HepG2 (cell line): ENCODE data around the gene CREG2. TPM values are rescaled to one million over a fixed set of nuclear protein-coding genes. Genes with fewer than 3 reads are reported as not detected.
A peak's percentile ranks its signal among the peaks of the same experiment; 100 is the strongest.

Experiments
- FOXP1 ChIP-seq, 2 experiments: fragments of 450-650 bp in 1 of 2; IDR thresholded peaks; 2 replicates each; pipeline ENCODE4 v1.6.1; 2017 to 2018; ENCODE audit warnings: antibody characterized with exemption in 1 of 2
- GRHL1 ChIP-seq: sonication (generic); formaldehyde crosslinking; conservative IDR thresholded peaks from 2 replicates; pipeline ENCODE4 v1.8.0; 2022; ENCODE audit warnings: missing genetic modification reagents
- KDM1A ChIP-seq: IDR thresholded peaks from 2 replicates; pipeline ENCODE4 v1.6.1; 2016; ENCODE audit warnings: missing compliant biosample characterization
- KDM3A ChIP-seq: IDR thresholded peaks from 2 replicates; pipeline ENCODE4 v1.6.1; 2018; ENCODE audit warnings: low read depth, missing compliant biosample characterization
- NKX3-1 ChIP-seq: sonication (generic); formaldehyde crosslinking; IDR thresholded peaks from 2 replicates; pipeline ENCODE4 v1.5.0; 2020; ENCODE audit warnings: missing genetic modification reagents
- SAFB2 ChIP-seq: sonication (generic); formaldehyde crosslinking; IDR thresholded peaks from 2 replicates; pipeline ENCODE4 v1.5.1; 2020; ENCODE audit warnings: missing genetic modification reagents, low read depth, mild to moderate bottlenecking, borderline replicate concordance
- SKI ChIP-seq: fragments of 450-650 bp; IDR thresholded peaks from one replicate; pipeline ENCODE4 v1.6.1; 2018; ENCODE audit warnings: mild to moderate bottlenecking; ENCODE audit not compliant: partially characterized antibody
- TSC22D2 ChIP-seq: sonication (generic); formaldehyde crosslinking; IDR thresholded peaks from 2 replicates; pipeline ENCODE4 v1.5.1; 2020; ENCODE audit warnings: missing genetic modification reagents, mild to moderate bottlenecking, borderline replicate concordance
- ZNF142 ChIP-seq: sonication (generic); formaldehyde crosslinking; IDR thresholded peaks from 2 replicates; pipeline ENCODE4 v1.4.0; 2020; ENCODE audit warnings: missing genetic modification reagents
- ZNF292 ChIP-seq: sonication (generic); formaldehyde crosslinking; IDR thresholded peaks from 2 replicates; pipeline ENCODE4 v1.8.1; 2022; ENCODE audit warnings: mild to moderate bottlenecking, low read depth, missing genetic modification reagents, borderline replicate concordance
- ZNF326 ChIP-seq: sonication (generic); formaldehyde crosslinking; IDR thresholded peaks from 2 replicates; pipeline ENCODE4 v1.4.0; 2020; ENCODE audit warnings: missing genetic modification reagents, borderline replicate concordance
- ZNF549 ChIP-seq: sonication (generic); formaldehyde crosslinking; IDR thresholded peaks from 2 replicates; pipeline ENCODE4 v1.5.0; 2020; ENCODE audit warnings: missing genetic modification reagents
- ZNF839 ChIP-seq: sonication (generic); formaldehyde crosslinking; IDR thresholded peaks from 2 replicates; pipeline ENCODE4 v1.4.0; 2020; ENCODE audit warnings: missing genetic modification reagents, mild to moderate bottlenecking, borderline replicate concordance
- ZSCAN12 ChIP-seq: sonication (generic); formaldehyde crosslinking; IDR thresholded peaks from 2 replicates; pipeline ENCODE4 v1.9.0; 2021; ENCODE audit warnings: mild to moderate bottlenecking, missing genetic modification reagents
- polyA plus RNA-seq, 8 experiments: library from polyadenylated mRNA; depleted of rRNA in 3 of 8; stranded (reverse) in 7 of 8; unstranded in 1 of 8; fragments of >200 nt; fragmentation: Illumina TruSeq in 4 of 8; extraction: Trizol in 4 of 8; gene quantifications; 2 replicates each; pipeline versions ENCODE4 v1.2.1 to v1.2.3, GENCODE V29; 2011 to 2016; ENCODE audit warnings: low read depth in 4 of 8, missing spikeins in 1 of 8, mixed read lengths in 1 of 8; ENCODE audit not compliant: insufficient read depth in 1 of 8
- total RNA-seq, 5 experiments: library from RNA; depleted of rRNA; stranded (reverse); fragments of >200 nt; fragmentation: Illumina TruSeq; extraction: Trizol; gene quantifications; 2 replicates each; pipeline ENCODE4 v1.2.3, GENCODE V29; 2016; ENCODE audit warnings: low read depth in 1 of 5
- TF ChIP-seq, protein P1 (sequence below): sonication (generic); formaldehyde crosslinking; IDR thresholded peaks from 2 replicates; pipeline ENCODE4 v1.4.0; 2020; ENCODE audit warnings: missing genetic modification reagents
- TF ChIP-seq, protein P2 (sequence below): sonication (generic); formaldehyde crosslinking; IDR thresholded peaks from 2 replicates; pipeline ENCODE4 v1.8.1; 2022; ENCODE audit warnings: mild to moderate bottlenecking, missing genetic modification reagents
- TF ChIP-seq, protein P3 (sequence below): sonication (generic); formaldehyde crosslinking; IDR thresholded peaks from 2 replicates; pipeline ENCODE4 v1.4.0; 2020; ENCODE audit warnings: low read depth, mild to moderate bottlenecking, missing genetic modification reagents

Gene CREG2
- total and polyA plus RNA-seq, 2 of the 13 experiments (the other 11 are each of a cell fraction or from before 2014, with no cell fraction given): 0.18 to 0.26 TPM

DNA sequence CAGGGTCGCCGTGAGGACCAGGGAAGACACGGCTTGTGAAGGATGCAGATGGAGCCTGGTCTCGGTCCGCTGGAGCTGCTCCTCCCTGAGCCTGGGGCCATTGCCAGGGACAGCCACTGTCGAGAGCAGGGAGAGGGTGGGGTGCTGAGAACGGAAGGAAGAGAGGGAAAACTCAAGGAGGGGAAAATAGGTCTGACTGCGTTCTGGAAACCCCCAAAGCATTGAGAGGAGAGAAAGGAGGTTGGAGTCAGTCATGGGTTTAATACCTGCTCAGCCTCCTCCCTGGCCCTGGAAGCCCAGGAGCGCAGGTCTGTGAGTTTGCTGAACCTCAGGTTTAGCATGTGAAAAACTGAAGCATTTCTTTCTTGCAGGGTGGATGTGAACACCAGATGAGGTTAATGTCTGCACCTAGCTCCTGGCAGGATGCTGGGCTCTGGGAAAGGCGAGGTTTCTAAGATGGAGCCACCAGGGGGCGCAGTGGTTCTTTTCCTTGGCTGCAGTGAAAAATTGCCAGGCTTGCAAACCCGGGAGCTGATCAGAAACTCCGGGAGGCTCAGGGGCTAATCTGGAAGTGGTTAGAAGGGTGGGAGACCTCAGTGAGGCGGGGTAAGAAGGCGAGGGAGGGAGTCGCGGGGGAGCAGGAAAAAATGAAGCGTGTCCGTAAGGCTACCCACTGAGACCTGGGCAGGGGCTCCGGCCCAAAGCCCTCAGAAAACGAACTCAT is 45.2 kb downstream of the CREG2 start (continued):
- TF ChIP-seq ZNF142 (CRISPR knock-in tag) (no peak), ZNF549 (CRISPR knock-in tag) (no peak), FOXP1 (IDR thresholded peaks at IDR 0.05) (no peak), FOXP1 (CRISPR knock-in tag; IDR thresholded peaks at IDR 0.05) (no peak), KDM3A (CRISPR knock-in tag) (no peak), ZNF292 (0 out of 2 replicates have a peak, but pooled peaks have one; percentile 58), ZSCAN12 (CRISPR knock-in tag) (no peak), GRHL1 (CRISPR knock-in tag) (no peak), NKX3-1 (CRISPR knock-in tag) (no peak), KDM1A (no peak), ZNF326 (CRISPR knock-in tag) (no peak), SAFB2 (CRISPR knock-in tag) (no peak), ZNF839 (CRISPR knock-in tag) (peak; percentile 38; the same call in 1 of the 2 replicates), TSC22D2 (no peak), SKI (no peak)
- TF ChIP-seq, protein P1, sequence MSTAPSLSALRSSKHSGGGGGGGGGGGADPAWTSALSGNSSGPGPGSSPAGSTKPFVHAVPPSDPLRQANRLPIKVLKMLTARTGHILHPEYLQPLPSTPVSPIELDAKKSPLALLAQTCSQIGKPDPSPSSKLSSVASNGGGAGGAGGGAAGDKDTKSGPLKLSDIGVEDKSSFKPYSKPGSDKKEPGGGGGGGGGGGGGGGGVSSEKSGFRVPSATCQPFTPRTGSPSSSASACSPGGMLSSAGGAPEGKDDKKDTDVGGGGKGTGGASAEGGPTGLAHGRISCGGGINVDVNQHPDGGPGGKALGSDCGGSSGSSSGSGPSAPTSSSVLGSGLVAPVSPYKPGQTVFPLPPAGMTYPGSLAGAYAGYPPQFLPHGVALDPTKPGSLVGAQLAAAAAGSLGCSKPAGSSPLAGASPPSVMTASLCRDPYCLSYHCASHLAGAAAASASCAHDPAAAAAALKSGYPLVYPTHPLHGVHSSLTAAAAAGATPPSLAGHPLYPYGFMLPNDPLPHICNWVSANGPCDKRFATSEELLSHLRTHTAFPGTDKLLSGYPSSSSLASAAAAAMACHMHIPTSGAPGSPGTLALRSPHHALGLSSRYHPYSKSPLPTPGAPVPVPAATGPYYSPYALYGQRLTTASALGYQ: no peak
- TF ChIP-seq, protein P2, sequence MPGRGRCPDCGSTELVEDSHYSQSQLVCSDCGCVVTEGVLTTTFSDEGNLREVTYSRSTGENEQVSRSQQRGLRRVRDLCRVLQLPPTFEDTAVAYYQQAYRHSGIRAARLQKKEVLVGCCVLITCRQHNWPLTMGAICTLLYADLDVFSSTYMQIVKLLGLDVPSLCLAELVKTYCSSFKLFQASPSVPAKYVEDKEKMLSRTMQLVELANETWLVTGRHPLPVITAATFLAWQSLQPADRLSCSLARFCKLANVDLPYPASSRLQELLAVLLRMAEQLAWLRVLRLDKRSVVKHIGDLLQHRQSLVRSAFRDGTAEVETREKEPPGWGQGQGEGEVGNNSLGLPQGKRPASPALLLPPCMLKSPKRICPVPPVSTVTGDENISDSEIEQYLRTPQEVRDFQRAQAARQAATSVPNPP (CRISPR knock-in tag): 0 out of 2 replicates have a peak, but pooled peaks have one; percentile 2
- TF ChIP-seq, protein P3, sequence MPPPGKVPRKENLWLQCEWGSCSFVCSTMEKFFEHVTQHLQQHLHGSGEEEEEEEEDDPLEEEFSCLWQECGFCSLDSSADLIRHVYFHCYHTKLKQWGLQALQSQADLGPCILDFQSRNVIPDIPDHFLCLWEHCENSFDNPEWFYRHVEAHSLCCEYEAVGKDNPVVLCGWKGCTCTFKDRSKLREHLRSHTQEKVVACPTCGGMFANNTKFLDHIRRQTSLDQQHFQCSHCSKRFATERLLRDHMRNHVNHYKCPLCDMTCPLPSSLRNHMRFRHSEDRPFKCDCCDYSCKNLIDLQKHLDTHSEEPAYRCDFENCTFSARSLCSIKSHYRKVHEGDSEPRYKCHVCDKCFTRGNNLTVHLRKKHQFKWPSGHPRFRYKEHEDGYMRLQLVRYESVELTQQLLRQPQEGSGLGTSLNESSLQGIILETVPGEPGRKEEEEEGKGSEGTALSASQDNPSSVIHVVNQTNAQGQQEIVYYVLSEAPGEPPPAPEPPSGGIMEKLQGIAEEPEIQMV (CRISPR knock-in tag): no peak
